Astrocyte (in vitro differentiated cells and primary cell): ENCODE data around the gene TMUB2.

Source experiments
- CTCF ChIP-seq: IDR thresholded peaks from 2 replicates; pipeline ENCODE4 v1.5.1; 2011; ENCODE audit warnings: low read depth, mild to moderate bottlenecking, inconsistent platforms, low read length, moderate library complexity; ENCODE audit not compliant: insufficient read depth
- EZH2 ChIP-seq: IDR thresholded peaks from 2 replicates; pipeline ENCODE4 v1.6.1; 2012; ENCODE audit warnings: mild to moderate bottlenecking, low read length, inconsistent platforms; ENCODE audit not compliant: insufficient read depth

GRCh38 chr17:44176671-44177501 lies 9.9 kb upstream of the TMUB2 start:
- TF ChIP-seq EZH2 (no peak), CTCF (no peak)
